ENCODE results near the gene RPS27L. TPM values are rescaled to one million over a fixed set of nuclear protein-coding genes. Genes with fewer than 3 reads are reported as not detected.

Gene RPS27L
- total and polyA plus RNA-seq, 9 of the 15 experiments (the other 6 are each of a cell fraction or from before 2014, with no cell fraction given): 72.2 to 382 (median 116) TPM

- no peak for TF ChIP-seq NR1H2 (CRISPR knock-in tag; IDR thresholded peaks at IDR 0.05)
- TF ChIP-seq HDAC1 (IDR thresholded peaks at IDR 0.05): peak in 1 of 2 experiments; percentile 89; a peak in 2 of 4 replicates
- TF ChIP-seq CHD7 (IDR thresholded peaks at IDR 0.05; ENCODE audit: low read depth, low read length): no peak
- TF ChIP-seq ZNF124 (CRISPR knock-in tag; IDR thresholded peaks at IDR 0.05): no peak
- no peak for TF ChIP-seq RERE (CRISPR knock-in tag; IDR thresholded peaks at IDR 0.05; ENCODE audit: borderline replicate concordance)
- TF ChIP-seq BCL6 (CRISPR knock-in tag; IDR thresholded peaks at IDR 0.05): no peak
- TF ChIP-seq ELK1 (CRISPR knock-in tag; IDR thresholded peaks at IDR 0.05): no peak
- no peak for TF ChIP-seq MED1 (CRISPR knock-in tag; IDR thresholded peaks at IDR 0.05; ENCODE audit: borderline replicate concordance)
- TF ChIP-seq U2AF2 (optimal IDR thresholded peaks at IDR 0.05; ENCODE audit: low read depth, low read length): no peak
Measured at GRCh38 chr15:63189941-63190768, 32.9 kb upstream of the RPS27L start (continued).

Data from K562 (cell line).